ENCODE results near the gene SSNA1.

GRCh38 chr9:137206602-137207001 lies 18.1 kb downstream of the SSNA1 start:
- TF ChIP-seq CTCF (IDR thresholded peaks at IDR 0.05; ENCODE audit: borderline replicate concordance, extremely low read depth, low read length, poor library complexity, severe bottlenecking) (no peak), EZH2 (IDR thresholded peaks at IDR 0.05; ENCODE audit: borderline replicate concordance, low read depth, low read length, severe bottlenecking) (no peak)

All from DND-41 (cell line).